GM12864 (cell line): ENCODE results near the gene USP47.

ENCODE experiments used
- DNase-seq: peaks from one replicate; pipeline ENCODE4 v3.0.0-alpha.2; 2011; ENCODE audit warnings: low read depth
- H3K4me3 ChIP-seq: 2 replicates; pipeline ENCODE4 v1.5.1; 2011; ENCODE audit warnings: mild to moderate bottlenecking, low read depth, low read length, control low read depth
- CTCF ChIP-seq: IDR thresholded peaks from 2 replicates; pipeline ENCODE4 v1.5.1; 2011; ENCODE audit warnings: low read depth, mild to moderate bottlenecking, moderate library complexity, low read length, control low read depth, inconsistent platforms; ENCODE audit errors: missing control alignments

Gene USP47

GRCh38 chr11:11857769-11858168 lies 16.0 kb downstream of the USP47 start:
- H3K4me3 ChIP-seq = no peak overlapping the region
- TF ChIP-seq CTCF = no peak
- no peak for DNase-seq

GRCh38 chr11:11858676-11859075 lies 16.9 kb downstream of the USP47 start:
- DNase-seq = no peak
- no peak overlapping the region for H3K4me3 ChIP-seq
- TF ChIP-seq CTCF = no peak

GRCh38 chr11:11860103-11860979 lies 18.6 kb downstream of the USP47 start:
- no peak overlapping the region for H3K4me3 ChIP-seq
- no peak for DNase-seq
- TF ChIP-seq CTCF = no peak

GRCh38 chr11:11862999-11863398 lies 21.2 kb downstream of the USP47 start:
- no peak for TF ChIP-seq CTCF
- DNase-seq = no peak
- no peak overlapping the region for H3K4me3 ChIP-seq

- no peak for DNase-seq
- H3K4me3 ChIP-seq = no peak overlapping the region
- no peak for TF ChIP-seq CTCF
Observed at GRCh38 chr11:11864332-11864731, 22.6 kb downstream of the USP47 start.

- no peak for TF ChIP-seq CTCF
- H3K4me3 ChIP-seq = no peak overlapping the region
- DNase-seq = no peak
Observed at GRCh38 chr11:11864803-11865202, 23.0 kb downstream of the USP47 start.

- no peak overlapping the region for H3K4me3 ChIP-seq
- no peak for TF ChIP-seq CTCF
- no peak for DNase-seq
Observed at GRCh38 chr11:11865449-11865848, 23.7 kb downstream of the USP47 start.
